IPS-18a (cell line): ENCODE data around the gene KMT2A.

Experiments
- H3K27ac ChIP-seq: one replicate; pipeline ENCODE4 v1.5.1; 2013; ENCODE audit warnings: low read length
- H3K27me3 ChIP-seq: one replicate; pipeline ENCODE4 v1.6.1; 2013; ENCODE audit warnings: mild to moderate bottlenecking, low read length; ENCODE audit not compliant: control insufficient read depth, insufficient read depth
- H3K36me3 ChIP-seq: one replicate; pipeline ENCODE4 v1.6.1; 2013; ENCODE audit warnings: low read depth, low read length; ENCODE audit not compliant: control insufficient read depth
- H3K4me1 ChIP-seq: one replicate; pipeline ENCODE4 v1.6.1; 2013; ENCODE audit warnings: low read depth, low read length; ENCODE audit not compliant: control insufficient read depth
- H3K4me3 ChIP-seq: one replicate; pipeline ENCODE4 v1.5.1; 2013; ENCODE audit warnings: low read length
- H3K9ac ChIP-seq: one replicate; pipeline ENCODE4 v1.6.1; 2013; ENCODE audit warnings: mild to moderate bottlenecking, low read length, moderate library complexity
- H3K9me3 ChIP-seq: one replicate; pipeline ENCODE4 v1.6.1; 2013; ENCODE audit warnings: low read depth, low read length; ENCODE audit not compliant: control insufficient read depth

Gene KMT2A

DNA sequence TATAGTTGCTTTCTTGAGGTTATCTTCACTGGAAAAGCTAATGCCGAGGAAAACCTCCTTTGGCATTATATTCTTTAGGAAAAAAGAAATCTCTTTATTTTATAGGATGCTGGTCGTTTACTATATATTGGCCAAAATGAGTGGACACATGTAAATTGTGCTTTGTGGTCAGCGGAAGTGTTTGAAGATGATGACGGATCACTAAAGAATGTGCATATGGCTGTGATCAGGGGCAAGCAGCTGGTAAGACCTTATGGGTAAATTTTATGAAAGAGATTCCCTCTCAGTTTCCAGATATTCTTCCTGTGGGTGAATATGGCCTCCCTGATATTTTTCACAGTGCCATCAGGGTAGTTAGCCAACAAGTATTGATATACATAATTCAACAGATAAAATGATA is 61.5 kb downstream of the KMT2A start:
- no peaks in the 10 kb centered on the region for H3K9me3 ChIP-seq
- no peak overlapping the region for H3K27ac ChIP-seq
- peaks cover 94% of the 10 kb centered on the region for H3K36me3 ChIP-seq
- H3K9ac ChIP-seq, result no peak overlapping the region
- no peak overlapping the region for H3K4me3 ChIP-seq
- H3K27me3 ChIP-seq, result no peaks in the 10 kb centered on the region
- H3K4me1 ChIP-seq, result no peaks in the 10 kb centered on the region

GRCh38 chr11:118503216-118503615 is 66.9 kb downstream of the KMT2A start:
- Histone ChIP-seq H3K27ac (no peak overlapping the region), H3K4me1 (no peaks in the 10 kb centered on the region), H3K4me3 (no peak overlapping the region), H3K36me3 (peaks cover 96% of the 10 kb centered on the region), H3K27me3 (no peaks in the 10 kb centered on the region), H3K9me3 (no peaks in the 10 kb centered on the region), H3K9ac (no peak overlapping the region)

DNA sequence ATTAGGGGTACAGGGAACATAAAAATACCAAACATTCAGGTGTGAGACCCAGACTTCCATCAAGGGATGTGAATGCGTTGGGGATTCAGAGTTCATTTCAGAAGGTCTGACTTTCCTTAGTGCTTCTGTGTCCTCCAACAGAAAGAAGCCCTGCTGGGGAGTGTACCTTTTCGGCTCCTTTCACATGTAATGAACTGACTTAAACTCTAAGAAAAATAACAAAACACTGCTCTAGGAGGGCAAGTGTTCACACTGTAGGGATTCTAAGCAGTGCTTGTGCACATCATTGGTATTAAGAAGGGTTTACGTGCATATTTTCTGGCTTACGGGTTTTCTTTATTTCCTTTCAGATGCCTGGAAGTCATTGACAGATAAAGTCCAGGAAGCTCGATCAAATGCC is 75.3 kb downstream of the KMT2A start:
- Histone ChIP-seq H3K9ac (no peak overlapping the region), H3K36me3 (peaks cover 94% of the 10 kb centered on the region), H3K9me3 (no peaks in the 10 kb centered on the region)

GRCh38 chr11:118514103-118514502 is 77.8 kb downstream of the KMT2A start:
- peaks cover 87% of the 10 kb centered on the region for H3K36me3 ChIP-seq

More for the DNA sequence above, 75.3 kb downstream of the KMT2A start:
- Histone ChIP-seq H3K27me3 (no peaks in the 10 kb centered on the region), H3K4me3 (no peak overlapping the region), H3K27ac (no peak overlapping the region), H3K4me1 (peaks cover 14% of the 10 kb centered on the region)

GRCh38 chr11:118519549-118519948 is 83.3 kb downstream of the KMT2A start:
- Histone ChIP-seq H3K9ac (no peak overlapping the region), H3K9me3 (no peaks in the 10 kb centered on the region), H3K4me1 (no peaks in the 10 kb centered on the region), H3K27me3 (no peaks in the 10 kb centered on the region), H3K36me3 (peaks cover 86% of the 10 kb centered on the region), H3K27ac (no peak overlapping the region), H3K4me3 (no peak overlapping the region)

More at GRCh38 chr11:118514103-118514502, 77.8 kb downstream of the KMT2A start:
- H3K27me3 ChIP-seq, result no peaks in the 10 kb centered on the region
- H3K9me3 ChIP-seq, result no peaks in the 10 kb centered on the region
- no peak overlapping the region for H3K9ac ChIP-seq
- no peak overlapping the region for H3K27ac ChIP-seq
- no peak overlapping the region for H3K4me3 ChIP-seq
- H3K4me1 ChIP-seq, result peaks cover 14% of the 10 kb centered on the region

GRCh38 chr11:118521892-118522311 is 85.6 kb downstream of the KMT2A start:
- Histone ChIP-seq H3K9me3 (no peaks in the 10 kb centered on the region), H3K4me1 (no peaks in the 10 kb centered on the region), H3K36me3 (peaks cover 71% of the 10 kb centered on the region), H3K27ac (no peak overlapping the region), H3K9ac (no peak overlapping the region), H3K27me3 (no peaks in the 10 kb centered on the region), H3K4me3 (no peak overlapping the region)

GRCh38 chr11:118522571-118523072 is 86.3 kb downstream of the KMT2A start:
- H3K4me3 ChIP-seq, result no peak overlapping the region
- no peak overlapping the region for H3K9ac ChIP-seq
- no peaks in the 10 kb centered on the region for H3K9me3 ChIP-seq
- no peak overlapping the region for H3K27ac ChIP-seq
- peaks cover 3% of the 10 kb centered on the region for H3K4me1 ChIP-seq
- peaks cover 65% of the 10 kb centered on the region for H3K36me3 ChIP-seq
- H3K27me3 ChIP-seq, result no peaks in the 10 kb centered on the region

DNA sequence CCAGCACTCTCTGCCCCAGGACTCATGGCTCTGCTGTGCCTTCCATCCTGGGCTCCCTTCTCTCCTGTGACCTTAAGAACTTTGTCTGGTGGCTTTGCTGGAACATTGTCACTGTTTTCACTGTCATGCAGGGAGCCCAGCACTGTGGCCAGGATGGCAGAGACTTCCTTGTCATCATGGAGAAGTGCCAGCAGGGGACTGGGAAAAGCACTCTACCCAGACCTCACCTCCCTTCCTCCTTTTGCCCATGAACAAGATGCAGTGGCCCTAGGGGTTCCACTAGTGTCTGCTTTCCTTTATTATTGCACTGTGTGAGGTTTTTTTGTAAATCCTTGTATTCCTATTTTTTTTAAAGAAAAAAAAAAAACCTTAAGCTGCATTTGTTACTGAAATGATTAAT is 88.1 kb downstream of the KMT2A start:
- H3K27ac ChIP-seq, result no peak overlapping the region
- peaks cover 4% of the 10 kb centered on the region for H3K27me3 ChIP-seq
- H3K36me3 ChIP-seq, result peaks cover 56% of the 10 kb centered on the region
- no peak overlapping the region for H3K9ac ChIP-seq
- H3K4me3 ChIP-seq, result no peak overlapping the region
- H3K4me1 ChIP-seq, result peaks cover 8% of the 10 kb centered on the region
- no peaks in the 10 kb centered on the region for H3K9me3 ChIP-seq

DNA sequence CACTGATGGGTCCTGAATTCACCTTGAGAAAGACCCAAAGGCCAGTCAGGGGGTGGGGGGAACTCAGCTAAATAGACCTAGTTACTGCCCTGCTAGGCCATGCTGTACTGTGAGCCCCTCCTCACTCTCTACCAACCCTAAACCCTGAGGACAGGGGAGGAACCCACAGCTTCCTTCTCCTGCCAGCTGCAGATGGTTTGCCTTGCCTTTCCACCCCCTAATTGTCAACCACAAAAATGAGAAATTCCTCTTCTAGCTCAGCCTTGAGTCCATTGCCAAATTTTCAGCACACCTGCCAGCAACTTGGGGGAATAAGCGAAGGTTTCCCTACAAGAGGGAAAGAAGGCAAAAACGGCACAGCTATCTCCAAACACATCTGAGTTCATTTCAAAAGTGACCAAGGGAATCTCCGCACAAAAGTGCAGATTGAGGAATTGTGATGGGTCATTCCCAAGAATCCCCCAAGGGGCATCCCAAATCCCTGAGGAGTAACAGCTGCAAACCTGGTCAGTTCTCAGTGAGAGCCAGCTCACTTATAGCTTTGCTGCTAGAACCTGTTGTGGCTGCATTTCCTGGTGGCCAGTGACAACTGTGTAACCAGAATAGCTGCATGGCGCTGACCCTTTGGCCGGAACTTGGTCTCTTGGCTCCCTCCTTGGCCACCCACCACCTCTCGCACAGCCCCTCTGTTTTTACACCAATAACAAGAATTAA is 88.6 kb downstream of the KMT2A start:
- Histone ChIP-seq H3K4me3 (no peak overlapping the region), H3K4me1 (peaks cover 13% of the 10 kb centered on the region), H3K9ac (no peak overlapping the region), H3K36me3 (peaks cover 50% of the 10 kb centered on the region), H3K27me3 (peaks cover 9% of the 10 kb centered on the region), H3K9me3 (no peaks in the 10 kb centered on the region), H3K27ac (no peak overlapping the region)

DNA sequence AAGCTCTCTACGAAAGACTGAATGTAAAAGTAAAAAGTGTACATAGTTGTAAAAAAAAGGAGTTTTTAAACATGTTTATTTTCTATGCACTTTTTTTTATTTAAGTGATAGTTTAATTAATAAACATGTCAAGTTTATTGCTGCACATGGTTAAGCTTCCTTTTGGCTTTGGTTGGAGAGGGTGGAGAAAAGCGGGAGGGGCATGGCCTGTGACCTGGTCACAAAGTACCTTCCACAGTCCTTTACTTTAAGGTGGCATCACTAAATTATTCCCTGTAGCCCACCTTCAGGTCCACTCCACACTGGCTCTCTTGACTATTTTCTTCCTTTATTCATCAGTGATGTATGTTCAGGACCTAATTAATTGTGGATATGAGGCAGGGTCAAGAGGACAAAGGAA is 90.4 kb downstream of the KMT2A start:
- Histone ChIP-seq H3K27me3 (peaks cover 13% of the 10 kb centered on the region), H3K36me3 (peaks cover 33% of the 10 kb centered on the region), H3K4me1 (peaks cover 17% of the 10 kb centered on the region), H3K4me3 (no peak overlapping the region), H3K27ac (no peak overlapping the region), H3K9ac (no peak overlapping the region), H3K9me3 (no peaks in the 10 kb centered on the region)

DNA sequence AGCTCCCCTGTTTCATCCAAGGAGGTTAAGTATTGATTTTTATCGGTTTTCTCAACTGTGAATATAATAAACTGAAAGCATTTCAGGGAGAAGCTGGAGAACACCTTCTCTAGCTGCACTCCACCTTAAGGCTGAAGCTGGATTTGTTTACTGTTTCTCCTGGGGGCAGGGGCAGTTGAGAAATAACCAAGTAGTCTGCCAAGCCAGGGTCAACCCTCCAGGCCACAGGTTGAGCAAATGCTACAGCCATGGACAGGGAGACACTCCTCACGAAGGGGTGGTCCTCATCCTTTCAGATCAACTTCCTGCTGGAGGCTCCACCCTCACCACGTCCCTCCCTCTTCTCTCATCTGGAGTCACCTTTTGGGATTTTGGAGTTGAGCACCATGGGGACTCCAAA is 90.8 kb downstream of the KMT2A start, which contains the start of gene TTC36:
Gene TTC36 (plus strand): TSS at position 366 of the 400 bp plus-strand sequence. CDS start 21 bp downstream, at position 387.
- no peak within 1 kb of the TSS for H3K27ac ChIP-seq
- H3K9ac ChIP-seq, result no peak within 1 kb of the TSS
- peaks cover 13% of the 10 kb centered on the region for H3K27me3 ChIP-seq
- H3K9me3 ChIP-seq, result no peaks in the 10 kb centered on the region
- peaks cover 28% of the 10 kb centered on the region for H3K36me3 ChIP-seq
- H3K4me1 ChIP-seq, result peaks cover 17% of the 10 kb centered on the region
- no peak within 1 kb of the TSS for H3K4me3 ChIP-seq

DNA sequence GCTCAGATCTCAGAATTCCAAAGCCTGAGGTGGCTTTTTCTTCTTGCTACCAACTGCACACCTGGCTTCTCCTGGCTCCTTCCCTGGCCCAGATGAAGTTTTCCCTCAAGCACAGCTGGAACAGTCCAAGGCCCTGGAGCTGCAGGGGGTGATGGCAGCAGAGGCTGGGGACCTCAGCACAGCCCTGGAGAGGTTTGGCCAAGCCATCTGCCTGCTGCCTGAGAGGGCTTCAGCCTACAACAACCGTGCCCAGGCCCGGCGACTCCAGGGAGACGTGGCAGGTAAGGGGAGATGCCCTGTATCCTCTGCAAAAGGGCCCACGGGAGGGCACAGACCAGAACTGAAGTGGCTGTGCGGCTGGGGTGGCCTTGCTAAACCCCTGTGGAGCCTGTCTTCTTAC is 92.2 kb downstream of the KMT2A start:
- Histone ChIP-seq H3K4me3 (no peak overlapping the region), H3K9ac (no peak overlapping the region), H3K4me1 (peaks cover 17% of the 10 kb centered on the region)

More for the DNA sequence above, 92.2 kb downstream of the KMT2A start:
- Histone ChIP-seq H3K27me3 (peaks cover 13% of the 10 kb centered on the region), H3K36me3 (peaks cover 15% of the 10 kb centered on the region), H3K27ac (no peak overlapping the region), H3K9me3 (no peaks in the 10 kb centered on the region)
